Fibroblast of pulmonary artery (primary cell): ENCODE data around the gene ECPAS.
A peak's percentile ranks its signal among the peaks of the same experiment; 100 is the strongest.

Experiments used
- DNase-seq: peaks from one replicate; pipeline ENCODE4 v3.0.0-alpha.2; 2010; ENCODE audit warnings: low read depth
- H3K4me3 ChIP-seq: replicated peaks from 2 replicates; pipeline ENCODE4 v1.5.1; 2011; ENCODE audit warnings: low read depth, mild to moderate bottlenecking, control low read depth, low read length, moderate library complexity
- TF ChIP-seq, protein P1 (sequence below): IDR thresholded peaks from 2 replicates; pipeline ENCODE4 v1.5.1; 2011; ENCODE audit warnings: mild to moderate bottlenecking, control low read depth, low read length, inconsistent platforms; ENCODE audit errors: missing control alignments

Gene ECPAS

DNA sequence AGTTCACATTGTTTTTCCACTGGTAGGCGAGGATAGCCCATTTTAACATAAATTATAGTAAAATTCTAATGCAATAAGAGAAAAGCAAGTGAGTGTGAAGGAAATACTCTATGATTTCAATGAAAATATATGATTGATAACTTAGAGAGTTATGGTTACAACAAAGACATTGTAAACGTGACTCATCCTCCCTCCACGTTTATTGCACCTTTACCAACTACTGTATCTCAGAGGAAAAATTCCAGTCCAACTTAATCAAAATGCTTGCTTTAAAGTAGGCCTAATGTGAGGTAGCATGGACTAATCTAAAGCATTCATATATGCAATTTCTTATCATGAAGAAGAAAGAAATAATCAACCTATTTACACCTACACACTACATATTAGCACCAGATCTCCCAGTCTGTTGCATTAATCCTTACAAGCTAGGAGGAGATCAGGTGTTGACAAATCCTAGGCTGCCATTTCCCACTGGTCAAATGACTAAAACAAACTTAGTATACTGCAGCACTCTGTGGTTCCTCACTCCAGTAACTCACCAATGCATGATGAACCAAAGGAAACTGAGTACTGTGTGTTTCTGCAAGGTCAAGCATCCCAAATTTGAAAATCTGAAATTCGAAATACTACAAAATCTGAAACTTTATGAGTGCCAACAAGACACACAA lies 41.7 kb downstream of the ECPAS start:
- DNase-seq: no peak
- TF ChIP-seq, protein P1, sequence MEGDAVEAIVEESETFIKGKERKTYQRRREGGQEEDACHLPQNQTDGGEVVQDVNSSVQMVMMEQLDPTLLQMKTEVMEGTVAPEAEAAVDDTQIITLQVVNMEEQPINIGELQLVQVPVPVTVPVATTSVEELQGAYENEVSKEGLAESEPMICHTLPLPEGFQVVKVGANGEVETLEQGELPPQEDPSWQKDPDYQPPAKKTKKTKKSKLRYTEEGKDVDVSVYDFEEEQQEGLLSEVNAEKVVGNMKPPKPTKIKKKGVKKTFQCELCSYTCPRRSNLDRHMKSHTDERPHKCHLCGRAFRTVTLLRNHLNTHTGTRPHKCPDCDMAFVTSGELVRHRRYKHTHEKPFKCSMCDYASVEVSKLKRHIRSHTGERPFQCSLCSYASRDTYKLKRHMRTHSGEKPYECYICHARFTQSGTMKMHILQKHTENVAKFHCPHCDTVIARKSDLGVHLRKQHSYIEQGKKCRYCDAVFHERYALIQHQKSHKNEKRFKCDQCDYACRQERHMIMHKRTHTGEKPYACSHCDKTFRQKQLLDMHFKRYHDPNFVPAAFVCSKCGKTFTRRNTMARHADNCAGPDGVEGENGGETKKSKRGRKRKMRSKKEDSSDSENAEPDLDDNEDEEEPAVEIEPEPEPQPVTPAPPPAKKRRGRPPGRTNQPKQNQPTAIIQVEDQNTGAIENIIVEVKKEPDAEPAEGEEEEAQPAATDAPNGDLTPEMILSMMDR: no peak
- no peak overlapping the region for H3K4me3 ChIP-seq

DNA sequence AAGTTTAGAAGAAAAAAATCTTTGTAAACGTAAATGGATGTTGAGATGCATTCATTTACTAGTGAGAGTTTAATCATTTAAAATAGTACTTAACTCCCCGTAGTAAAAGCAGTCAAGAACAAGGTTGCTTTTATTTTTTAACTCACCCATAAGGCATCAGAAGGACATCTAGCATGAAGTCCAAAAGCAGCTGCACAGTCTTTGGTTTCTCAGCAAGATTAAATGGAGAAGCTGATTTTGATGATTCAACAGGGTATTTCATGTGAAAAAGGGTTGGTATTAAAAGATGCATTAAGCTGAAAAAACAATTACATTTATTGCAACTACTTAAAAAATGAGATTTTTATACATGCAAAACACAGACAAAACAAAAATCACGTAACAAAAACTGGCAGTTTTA lies 44.0 kb downstream of the ECPAS start:
- H3K4me3 ChIP-seq: no peak overlapping the region
- DNase-seq: no peak
- TF ChIP-seq, protein P1: no peak

DNA sequence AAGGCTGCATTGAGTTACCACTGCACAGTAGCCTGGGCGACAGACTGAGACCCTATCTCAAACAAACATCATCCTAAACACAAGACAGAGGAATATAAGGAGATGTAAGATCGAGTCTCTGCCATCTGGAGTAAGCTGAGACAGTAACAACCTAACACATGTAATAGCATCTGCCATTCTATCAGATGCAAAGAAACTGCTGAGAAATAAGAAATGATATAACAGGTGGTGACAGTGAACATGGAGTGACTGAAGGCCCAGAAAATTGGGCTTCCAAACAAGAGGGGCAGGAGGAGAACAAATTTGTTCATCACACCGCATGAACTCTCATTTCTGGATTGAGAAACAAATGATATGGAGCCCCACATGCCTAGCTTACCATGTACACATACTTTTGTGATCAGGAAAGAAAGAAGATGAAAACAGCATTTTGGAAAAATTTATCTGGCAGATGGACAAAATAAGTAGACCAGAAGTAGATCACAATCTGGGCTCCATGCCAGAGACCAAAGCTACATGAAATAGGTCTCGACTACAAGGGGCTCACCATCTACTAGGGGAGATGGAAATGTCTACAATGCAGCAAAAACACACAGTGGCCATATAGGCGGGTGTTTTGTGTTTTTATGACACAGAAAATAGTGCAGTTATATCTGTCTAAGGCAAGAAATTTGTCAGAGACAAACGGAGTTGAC lies 45.5 kb downstream of the ECPAS start:
- peak; percentile 38 for DNase-seq
- TF ChIP-seq, protein P1: no peak
- no peak overlapping the region for H3K4me3 ChIP-seq

DNA sequence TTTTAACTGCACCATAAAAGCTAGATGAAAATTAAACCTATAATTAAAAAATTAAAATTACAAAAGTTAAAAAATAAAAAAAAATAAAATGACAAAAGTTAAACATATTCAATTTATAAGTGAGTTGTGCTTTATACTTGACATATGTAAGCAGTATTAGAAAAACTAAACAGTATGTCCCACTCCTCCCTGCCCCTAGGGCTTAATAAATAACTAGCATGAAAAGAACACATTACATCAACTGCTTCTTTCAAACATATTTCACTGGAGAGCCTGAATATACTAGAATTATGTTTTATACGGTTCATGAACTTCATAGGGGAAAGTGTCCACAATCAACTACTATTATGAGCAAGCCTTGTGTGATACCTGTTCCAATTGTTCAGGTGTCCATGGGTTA lies 47.6 kb downstream of the ECPAS start:
- no peak overlapping the region for H3K4me3 ChIP-seq
- TF ChIP-seq, protein P1: no peak
- no peak for DNase-seq

DNA sequence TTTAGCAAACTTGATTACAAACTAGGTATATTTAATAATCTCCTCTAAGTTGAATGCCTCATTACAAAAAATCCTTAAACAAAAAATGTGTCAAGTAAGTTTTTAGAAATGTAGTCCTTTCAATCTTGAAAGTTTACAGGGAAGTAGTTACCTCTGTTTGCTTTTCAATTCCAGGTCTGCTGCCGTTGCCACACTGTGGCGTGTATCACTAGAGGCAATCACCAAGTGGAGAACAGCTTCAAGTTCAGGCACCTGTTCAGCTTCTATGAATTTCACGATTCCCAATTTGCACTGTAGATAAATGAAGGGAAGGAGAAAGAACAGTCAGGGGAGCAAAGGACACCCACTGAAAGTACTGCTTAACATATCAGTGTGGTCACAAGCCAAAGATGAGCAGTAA lies 51.1 kb downstream of the ECPAS start:
- TF ChIP-seq, protein P1: no peak
- DNase-seq: no peak
- no peak overlapping the region for H3K4me3 ChIP-seq

DNA sequence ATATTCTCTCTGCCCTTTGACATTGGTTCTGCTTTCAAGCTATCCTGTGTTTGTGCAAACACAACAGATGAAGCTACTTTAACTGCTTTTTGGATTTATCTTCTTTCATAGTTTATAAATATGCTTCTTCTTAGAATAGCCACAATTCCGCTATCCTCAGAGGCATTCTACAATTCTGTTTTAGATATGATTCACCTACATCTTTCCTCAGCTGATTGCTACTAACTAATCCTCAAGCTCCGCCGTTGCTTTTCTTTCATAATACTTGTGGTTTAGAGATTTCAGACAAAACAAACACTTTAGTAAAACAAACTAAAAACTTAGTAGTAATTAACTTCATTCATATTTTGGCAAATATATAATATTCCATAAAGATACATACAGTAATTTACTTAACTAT lies 52.5 kb downstream of the ECPAS start:
- H3K4me3 ChIP-seq: no peak overlapping the region
- no peak for DNase-seq
- TF ChIP-seq, protein P1: no peak

DNA sequence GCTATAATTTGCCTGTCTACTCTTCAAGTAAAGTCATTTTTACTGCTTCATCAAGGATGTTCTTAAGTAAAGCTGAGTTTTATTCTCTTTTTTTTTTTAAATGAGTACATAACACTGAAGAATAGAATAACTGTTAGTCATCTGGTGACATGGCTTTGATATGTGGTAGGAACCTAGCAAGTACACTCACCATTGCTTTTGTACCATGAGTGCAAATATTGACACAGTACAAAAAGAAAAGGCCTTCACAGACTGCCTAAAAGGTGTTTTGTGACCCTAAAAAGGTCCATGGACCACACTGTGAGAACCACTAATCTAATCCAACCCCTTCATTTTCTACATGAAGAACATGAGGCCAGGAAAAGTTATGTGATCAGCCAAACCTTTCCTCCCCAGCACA lies 55.0 kb downstream of the ECPAS start:
- TF ChIP-seq, protein P1: no peak
- no peak overlapping the region for H3K4me3 ChIP-seq
- DNase-seq: no peak
